ENCODE measurements around the gene LRRC26. TPM values are rescaled to one million over a fixed set of nuclear protein-coding genes. Genes with fewer than 3 reads are reported as not detected.

LRRC26 gene
- total RNA-seq, 1 experiment from 2014 or later: 0.52 TPM

GRCh38 chr9:137160716-137161557 is 8.9 kb downstream of the LRRC26 start:
- no peak for TF ChIP-seq CTCF (IDR thresholded peaks at IDR 0.05; ENCODE audit: unreplicated experiment)
- Mint-ChIP-seq H3K27ac (ENCODE audit: unreplicated experiment) (no peak overlapping the region), H3K4me1 (ENCODE audit: low read depth, unreplicated experiment) (peaks cover 14% of the 10 kb centered on the region), H3K36me3 (ENCODE audit: insufficient read depth, unreplicated experiment) (peaks cover 5% of the 10 kb centered on the region), H3K4me3 (ENCODE audit: low read depth, unreplicated experiment) (no peak overlapping the region), H3K27me3 (ENCODE audit: unreplicated experiment) (peaks cover 76% of the 10 kb centered on the region), H3K9me3 (ENCODE audit: low read depth, unreplicated experiment) (no peaks in the 10 kb centered on the region)
- no peak for DNase-seq
- BruUV-seq (replicated peaks): no TSS peak
- intact Hi-C loops (cut with micrococcal nuclease; ENCODE audit: unreplicated experiment): no loop called here
- CTCF ChIA-PET: interaction anchor here (0.7 to 1.2 kb wide), 2 partner anchors 28 to 74 kb away, joined by 3 to 6 read pairs; partner anchors contain the start of gene MAN1B1

GRCh38 chr9:137160054-137160425 is 9.8 kb downstream of the LRRC26 start:
- intact Hi-C loops (cut with micrococcal nuclease; ENCODE audit: unreplicated experiment): no loop called here
- CTCF ChIA-PET: no interaction called here
- no peak for DNase-seq
- H3K27me3 Mint-ChIP-seq (ENCODE audit: unreplicated experiment): peaks cover 67% of the 10 kb centered on the region
- H3K4me3 Mint-ChIP-seq (ENCODE audit: low read depth, unreplicated experiment): no peak overlapping the region
- H3K4me1 Mint-ChIP-seq (ENCODE audit: low read depth, unreplicated experiment): peaks cover 14% of the 10 kb centered on the region
- no peak for TF ChIP-seq CTCF (IDR thresholded peaks at IDR 0.05; ENCODE audit: unreplicated experiment)
- no peak overlapping the region for H3K27ac Mint-ChIP-seq (ENCODE audit: unreplicated experiment)
- H3K9me3 Mint-ChIP-seq (ENCODE audit: low read depth, unreplicated experiment): no peaks in the 10 kb centered on the region
- BruUV-seq (replicated peaks): no TSS peak
- peaks cover 5% of the 10 kb centered on the region for H3K36me3 Mint-ChIP-seq (ENCODE audit: insufficient read depth, unreplicated experiment)

- Mint-ChIP-seq H3K27ac (ENCODE audit: unreplicated experiment) (no peak overlapping the region), H3K36me3 (ENCODE audit: insufficient read depth, unreplicated experiment) (peaks cover 5% of the 10 kb centered on the region), H3K9me3 (ENCODE audit: low read depth, unreplicated experiment) (no peaks in the 10 kb centered on the region), H3K4me1 (ENCODE audit: low read depth, unreplicated experiment) (peaks cover 14% of the 10 kb centered on the region), H3K27me3 (ENCODE audit: unreplicated experiment) (peaks cover 60% of the 10 kb centered on the region), H3K4me3 (ENCODE audit: low read depth, unreplicated experiment) (no peak overlapping the region)
- BruUV-seq (replicated peaks): no TSS peak
- no peak for TF ChIP-seq CTCF (IDR thresholded peaks at IDR 0.05; ENCODE audit: unreplicated experiment)
- intact Hi-C loops (cut with micrococcal nuclease; ENCODE audit: unreplicated experiment): no loop called here
- CTCF ChIA-PET: no interaction called here
- DNase-seq: no peak
These were observed 10.5 kb downstream of the LRRC26 start for GRCh38 chr9:137159105-137160053.

GRCh38 chr9:137158625-137159024 is 11.2 kb downstream of the LRRC26 start:
- intact Hi-C loops (cut with micrococcal nuclease; ENCODE audit: unreplicated experiment): no loop called here
- no peak for DNase-seq
- CTCF ChIA-PET: no interaction called here
- Mint-ChIP-seq H3K36me3 (ENCODE audit: insufficient read depth, unreplicated experiment) (peaks cover 5% of the 10 kb centered on the region), H3K27ac (ENCODE audit: unreplicated experiment) (no peak overlapping the region), H3K4me1 (ENCODE audit: low read depth, unreplicated experiment) (peaks cover 14% of the 10 kb centered on the region), H3K27me3 (ENCODE audit: unreplicated experiment) (peaks cover 55% of the 10 kb centered on the region), H3K4me3 (ENCODE audit: low read depth, unreplicated experiment) (no peak overlapping the region), H3K9me3 (ENCODE audit: low read depth, unreplicated experiment) (no peaks in the 10 kb centered on the region)
- TF ChIP-seq CTCF (IDR thresholded peaks at IDR 0.05; ENCODE audit: unreplicated experiment): no peak
- no TSS peak for BruUV-seq (replicated peaks)
